ENCODE data around the gene TENM4.

GRCh38 chr11:79308429-79308828 lies 132.4 kb downstream of the TENM4 start:
- TF ChIP-seq CTCF (IDR thresholded peaks at IDR 0.05), result no peak
- no peak for TF ChIP-seq EZH2 (IDR thresholded peaks at IDR 0.05)
- TF ChIP-seq EZH2phosphoT487 (IDR thresholded peaks at IDR 0.05), result no peak

Measured in neural progenitor cell (in vitro differentiated cells).